ENCODE data around the gene MTCP1.

MTCP1 gene

GRCh38 chrX:155056877-155057792, 13.8 kb downstream of the MTCP1 start:
- Mint-ChIP-seq H3K4me1 (peaks cover 5% of the 10 kb centered on the region), H3K27me3 (ENCODE audit: low read depth) (no peaks in the 10 kb centered on the region), H3K4me3 (no peak overlapping the region), H3K9me3 (no peaks in the 10 kb centered on the region), H3K27ac (peak overlapping the region in 1 of 3 experiments; percentile 60), H3K36me3 (ENCODE audit: low read depth) (peaks cover 11% of the 10 kb centered on the region)
- TF ChIP-seq, protein P1, sequence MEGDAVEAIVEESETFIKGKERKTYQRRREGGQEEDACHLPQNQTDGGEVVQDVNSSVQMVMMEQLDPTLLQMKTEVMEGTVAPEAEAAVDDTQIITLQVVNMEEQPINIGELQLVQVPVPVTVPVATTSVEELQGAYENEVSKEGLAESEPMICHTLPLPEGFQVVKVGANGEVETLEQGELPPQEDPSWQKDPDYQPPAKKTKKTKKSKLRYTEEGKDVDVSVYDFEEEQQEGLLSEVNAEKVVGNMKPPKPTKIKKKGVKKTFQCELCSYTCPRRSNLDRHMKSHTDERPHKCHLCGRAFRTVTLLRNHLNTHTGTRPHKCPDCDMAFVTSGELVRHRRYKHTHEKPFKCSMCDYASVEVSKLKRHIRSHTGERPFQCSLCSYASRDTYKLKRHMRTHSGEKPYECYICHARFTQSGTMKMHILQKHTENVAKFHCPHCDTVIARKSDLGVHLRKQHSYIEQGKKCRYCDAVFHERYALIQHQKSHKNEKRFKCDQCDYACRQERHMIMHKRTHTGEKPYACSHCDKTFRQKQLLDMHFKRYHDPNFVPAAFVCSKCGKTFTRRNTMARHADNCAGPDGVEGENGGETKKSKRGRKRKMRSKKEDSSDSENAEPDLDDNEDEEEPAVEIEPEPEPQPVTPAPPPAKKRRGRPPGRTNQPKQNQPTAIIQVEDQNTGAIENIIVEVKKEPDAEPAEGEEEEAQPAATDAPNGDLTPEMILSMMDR (IDR thresholded peaks at IDR 0.05; ENCODE audit: unreplicated experiment in 3 of 3), result peak; percentile 64 to 77 (median 65)

- no peaks in the 10 kb centered on the region for H3K27me3 Mint-ChIP-seq (ENCODE audit: low read depth)
- no peak overlapping the region for H3K27ac Mint-ChIP-seq
- no peaks in the 10 kb centered on the region for H3K9me3 Mint-ChIP-seq
- peaks cover 5% of the 10 kb centered on the region for H3K4me1 Mint-ChIP-seq
- TF ChIP-seq, protein P1 (IDR thresholded peaks at IDR 0.05; ENCODE audit: unreplicated experiment in 3 of 3), result no peak
- peaks cover 12% of the 10 kb centered on the region for H3K36me3 Mint-ChIP-seq (ENCODE audit: low read depth)
- no peak overlapping the region for H3K4me3 Mint-ChIP-seq
Measured at GRCh38 chrX:155056471-155056870, 14.5 kb downstream of the MTCP1 start.

DNA sequence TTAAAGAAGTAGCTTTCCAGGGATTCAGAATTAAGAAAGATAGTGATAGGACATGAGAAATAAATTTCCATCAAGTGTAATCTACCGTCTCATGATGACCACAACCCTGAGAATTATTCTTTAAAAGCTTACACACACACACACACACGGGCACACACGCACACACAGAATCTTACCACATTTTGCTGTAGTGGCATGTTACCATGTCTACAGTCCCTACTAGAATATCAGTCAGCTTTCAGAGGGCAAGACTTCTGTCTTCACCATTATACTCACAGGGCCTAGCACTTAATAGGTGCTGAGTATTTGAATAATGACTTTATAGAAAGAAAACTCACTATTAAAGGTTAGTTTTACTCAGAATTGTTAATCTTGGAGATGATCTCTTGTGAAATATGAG, 15.4 kb downstream of the MTCP1 start:
- Mint-ChIP-seq H3K9me3 (no peaks in the 10 kb centered on the region), H3K36me3 (ENCODE audit: low read depth) (peaks cover 14% of the 10 kb centered on the region), H3K4me3 (no peak overlapping the region), H3K4me1 (peaks cover 5% of the 10 kb centered on the region), H3K27me3 (ENCODE audit: low read depth) (no peaks in the 10 kb centered on the region), H3K27ac (no peak overlapping the region)
- TF ChIP-seq, protein P1 (IDR thresholded peaks at IDR 0.05; ENCODE audit: unreplicated experiment in 3 of 3), result no peak

DNA sequence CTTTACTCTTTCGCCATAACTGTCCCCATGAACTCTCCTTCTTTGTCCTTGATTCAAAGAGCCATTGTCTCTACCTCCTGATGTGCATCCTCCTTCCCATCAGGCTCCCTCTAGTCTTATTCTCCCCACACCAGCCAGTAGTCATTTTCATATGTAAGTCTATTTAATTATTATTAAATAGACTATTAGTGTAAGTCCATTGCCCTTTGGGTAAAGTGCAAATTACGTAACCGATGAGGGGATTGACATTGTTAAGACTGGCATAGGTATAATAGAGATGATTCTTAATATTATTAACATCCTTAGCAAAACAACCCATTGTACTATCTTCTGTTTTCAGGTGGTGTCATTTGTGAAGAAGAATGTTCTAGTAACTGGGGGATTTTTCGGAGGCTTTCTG, 16.7 kb downstream of the MTCP1 start:
- no peak overlapping the region for H3K4me3 Mint-ChIP-seq
- no peak overlapping the region for H3K27ac Mint-ChIP-seq
- no peaks in the 10 kb centered on the region for H3K9me3 Mint-ChIP-seq
- peaks cover 14% of the 10 kb centered on the region for H3K36me3 Mint-ChIP-seq (ENCODE audit: low read depth)
- H3K27me3 Mint-ChIP-seq (ENCODE audit: low read depth), result no peaks in the 10 kb centered on the region
- H3K4me1 Mint-ChIP-seq, result peaks cover 5% of the 10 kb centered on the region
- TF ChIP-seq, protein P1 (IDR thresholded peaks at IDR 0.05; ENCODE audit: unreplicated experiment in 3 of 3), result no peak

GRCh38 chrX:155053656-155054055, 17.3 kb downstream of the MTCP1 start:
- Mint-ChIP-seq H3K4me1 (peaks cover 9% of the 10 kb centered on the region), H3K27me3 (ENCODE audit: low read depth) (no peaks in the 10 kb centered on the region), H3K9me3 (no peaks in the 10 kb centered on the region), H3K36me3 (ENCODE audit: low read depth) (peaks cover 14% of the 10 kb centered on the region), H3K27ac (peak overlapping the region in 1 of 3 experiments; percentile 38), H3K4me3 (no peak overlapping the region)
- TF ChIP-seq, protein P1 (IDR thresholded peaks at IDR 0.05; ENCODE audit: unreplicated experiment in 3 of 3), result no peak
